HepG2 (cell line): ENCODE data around the gene NOTUM. TPM values are rescaled to one million over a fixed set of nuclear protein-coding genes. Genes with fewer than 3 reads are reported as not detected.

ENCODE experiments used
- AHDC1 ChIP-seq: sonication (generic); formaldehyde crosslinking; IDR thresholded peaks from 2 replicates; pipeline ENCODE4 v1.5.1; 2020; ENCODE audit warnings: mild to moderate bottlenecking, missing genetic modification reagents, borderline replicate concordance
- HDAC6 ChIP-seq: fragments of 200-600 bp; sonication (generic); IDR thresholded peaks from 2 replicates; pipeline ENCODE4 v1.7.0; 2017; ENCODE audit warnings: mild to moderate bottlenecking, antibody characterized with exemption, low read length, low read depth
- TARDBP ChIP-seq: sonication (generic); formaldehyde crosslinking; IDR thresholded peaks from 2 replicates; pipeline ENCODE4 v1.8.0; 2022; ENCODE audit warnings: mild to moderate bottlenecking, missing genetic modification reagents
- ZBED4 ChIP-seq: sonication (generic); formaldehyde crosslinking; IDR thresholded peaks from 2 replicates; pipeline ENCODE4 v1.4.0; 2020; ENCODE audit warnings: missing genetic modification reagents, borderline replicate concordance
- ZNF770 ChIP-seq: sonication (generic); formaldehyde crosslinking; IDR thresholded peaks from 2 replicates; pipeline ENCODE4 v1.5.0; 2020; ENCODE audit warnings: mild to moderate bottlenecking, missing genetic modification reagents
- ZNF883 ChIP-seq: sonication (generic); formaldehyde crosslinking; IDR thresholded peaks from 2 replicates; pipeline ENCODE4 v1.5.1; 2020; ENCODE audit warnings: mild to moderate bottlenecking, missing genetic modification reagents; ENCODE audit errors: not compliant biosample characterization
- polyA plus RNA-seq, 8 experiments: library from polyadenylated mRNA; depleted of rRNA in 3 of 8; stranded (reverse) in 7 of 8; unstranded in 1 of 8; fragments of >200 nt; fragmentation: Illumina TruSeq in 4 of 8; extraction: Trizol in 4 of 8; gene quantifications; 2 replicates each; pipeline versions ENCODE4 v1.2.1 to v1.2.3, GENCODE V29; 2011 to 2016; ENCODE audit warnings: low read depth in 4 of 8, missing spikeins in 1 of 8, mixed read lengths in 1 of 8; ENCODE audit not compliant: insufficient read depth in 1 of 8
- total RNA-seq, 5 experiments: library from RNA; depleted of rRNA; stranded (reverse); fragments of >200 nt; fragmentation: Illumina TruSeq; extraction: Trizol; gene quantifications; 2 replicates each; pipeline ENCODE4 v1.2.3, GENCODE V29; 2016; ENCODE audit warnings: low read depth in 1 of 5
- TF ChIP-seq, protein P1 (sequence below): sonication (generic); formaldehyde crosslinking; conservative IDR thresholded peaks from 2 replicates; pipeline ENCODE4 v1.8.0; 2022; ENCODE audit warnings: low read depth, missing genetic modification reagents

NOTUM gene
- total and polyA plus RNA-seq, 2 of the 13 experiments (the other 11 are each of a cell fraction or from before 2014, with no cell fraction given): 150 to 160 TPM

GRCh38 chr17:81995463-81996231 is 34.7 kb upstream of the NOTUM start (continued):
- TF ChIP-seq ZNF770: peak; percentile 40; the same call in 1 of the 2 replicates
- 0 out of 2 replicates have a peak, but pooled peaks have one; percentile 22 for TF ChIP-seq AHDC1 (CRISPR knock-in tag)
- no peak for TF ChIP-seq TARDBP (CRISPR knock-in tag)
- no peak; the same call in none of the 2 replicates for TF ChIP-seq ZBED4 (CRISPR knock-in tag)
- peak; percentile 94 for TF ChIP-seq ZNF883 (CRISPR knock-in tag)
- TF ChIP-seq HDAC6: no peak
- TF ChIP-seq, protein P1, sequence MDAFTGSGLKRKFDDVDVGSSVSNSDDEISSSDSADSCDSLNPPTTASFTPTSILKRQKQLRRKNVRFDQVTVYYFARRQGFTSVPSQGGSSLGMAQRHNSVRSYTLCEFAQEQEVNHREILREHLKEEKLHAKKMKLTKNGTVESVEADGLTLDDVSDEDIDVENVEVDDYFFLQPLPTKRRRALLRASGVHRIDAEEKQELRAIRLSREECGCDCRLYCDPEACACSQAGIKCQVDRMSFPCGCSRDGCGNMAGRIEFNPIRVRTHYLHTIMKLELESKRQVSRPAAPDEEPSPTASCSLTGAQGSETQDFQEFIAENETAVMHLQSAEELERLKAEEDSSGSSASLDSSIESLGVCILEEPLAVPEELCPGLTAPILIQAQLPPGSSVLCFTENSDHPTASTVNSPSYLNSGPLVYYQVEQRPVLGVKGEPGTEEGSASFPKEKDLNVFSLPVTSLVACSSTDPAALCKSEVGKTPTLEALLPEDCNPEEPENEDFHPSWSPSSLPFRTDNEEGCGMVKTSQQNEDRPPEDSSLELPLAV (CRISPR knock-in tag): no peak
